CD4-positive, alpha-beta T cell treated with Interleukin-6 for 4 hours (primary cell): ENCODE measurements around the gene RASA2.

Experiments used
- DNase-seq: peaks from one replicate; pipeline ENCODE4 v3.0.0-alpha.2; 2020; ENCODE audit warnings: mixed read lengths

RASA2 gene

GRCh38 chr3:141486746-141487520 lies at the start of gene RASA2:
Gene RASA2, plus strand, starts transcription at chr3:141487027. Its CDS starts 57 bp downstream, at chr3:141487084.
- peak; percentile 79 for DNase-seq

- no peak for DNase-seq
Measured at GRCh38 chr3:141439589-141439988, 47.2 kb upstream of the RASA2 start.

GRCh38 chr3:141440942-141441341 lies 45.9 kb upstream of the RASA2 start:
- no peak for DNase-seq

GRCh38 chr3:141441381-141442364 lies 45.2 kb upstream of the RASA2 start:
- peak; percentile 84 for DNase-seq

- no peak for DNase-seq
Measured at GRCh38 chr3:141442446-141442845, 44.4 kb upstream of the RASA2 start.

GRCh38 chr3:141442914-141443313 lies 43.9 kb upstream of the RASA2 start:
- no peak for DNase-seq

- no peak for DNase-seq
Measured at GRCh38 chr3:141444586-141445285, 42.1 kb upstream of the RASA2 start.

- DNase-seq: no peak
Measured at GRCh38 chr3:141445990-141446389, 40.8 kb upstream of the RASA2 start.

- DNase-seq: no peak
Measured at GRCh38 chr3:141446737-141447136, 40.1 kb upstream of the RASA2 start.

- no peak for DNase-seq
Measured at GRCh38 chr3:141447383-141447782, 39.4 kb upstream of the RASA2 start.

- DNase-seq: no peak
Measured at GRCh38 chr3:141448606-141449220, 38.1 kb upstream of the RASA2 start.

- no peak for DNase-seq
Measured at GRCh38 chr3:141449424-141449823, 37.4 kb upstream of the RASA2 start.

- no peak for DNase-seq
Measured at GRCh38 chr3:141450727-141451375, 36.0 kb upstream of the RASA2 start.

- DNase-seq: peak; percentile 53
Measured at GRCh38 chr3:141452045-141452444, 34.8 kb upstream of the RASA2 start.

- DNase-seq: no peak
Measured at GRCh38 chr3:141452773-141453172, 34.1 kb upstream of the RASA2 start.

GRCh38 chr3:141454054-141454453 lies 32.8 kb upstream of the RASA2 start:
- no peak for DNase-seq

GRCh38 chr3:141454906-141455602 lies 31.8 kb upstream of the RASA2 start:
- DNase-seq: peak; percentile 26

GRCh38 chr3:141455603-141456300 lies 31.1 kb upstream of the RASA2 start:
- no peak for DNase-seq

- DNase-seq: no peak
Measured at GRCh38 chr3:141456301-141456625, 30.6 kb upstream of the RASA2 start.

- no peak for DNase-seq
Measured at GRCh38 chr3:141457624-141458236, 29.1 kb upstream of the RASA2 start.
